BE2C (cell line): ENCODE data around the gene TCFL5.
A peak's percentile ranks its signal among the peaks of the same experiment; 100 is the strongest.

Experiments used
- DNase-seq: peaks from one replicate; pipeline ENCODE4 v3.0.0-alpha.2; 2020
- H3K27me3 ChIP-seq: fragments of 250-450 bp; sonication (Bioruptor Pico); 2 replicates; pipeline ENCODE4 v1.5.1; 2020; ENCODE audit warnings: mild to moderate bottlenecking
- H3K36me3 ChIP-seq: fragments of 250-450 bp; sonication (Bioruptor Pico); 2 replicates; pipeline ENCODE4 v1.5.1; 2020; ENCODE audit warnings: mild to moderate bottlenecking
- H3K4me1 ChIP-seq: fragments of 250-450 bp; sonication (Bioruptor Pico); 2 replicates; pipeline ENCODE4 v1.5.1; 2020
- H3K4me3 ChIP-seq: 2 replicates; pipeline ENCODE4 v1.5.1; 2011; ENCODE audit warnings: low read depth, low read length
- H3K9me3 ChIP-seq: fragments of 250-450 bp; sonication (Bioruptor Pico); 2 replicates; pipeline ENCODE4 v1.5.1; 2020
- TF ChIP-seq, protein P1 (sequence below): IDR thresholded peaks from 2 replicates; pipeline ENCODE4 v1.5.1; 2012; ENCODE audit warnings: mild to moderate bottlenecking, low read depth, low read length

The TCFL5 gene

DNA sequence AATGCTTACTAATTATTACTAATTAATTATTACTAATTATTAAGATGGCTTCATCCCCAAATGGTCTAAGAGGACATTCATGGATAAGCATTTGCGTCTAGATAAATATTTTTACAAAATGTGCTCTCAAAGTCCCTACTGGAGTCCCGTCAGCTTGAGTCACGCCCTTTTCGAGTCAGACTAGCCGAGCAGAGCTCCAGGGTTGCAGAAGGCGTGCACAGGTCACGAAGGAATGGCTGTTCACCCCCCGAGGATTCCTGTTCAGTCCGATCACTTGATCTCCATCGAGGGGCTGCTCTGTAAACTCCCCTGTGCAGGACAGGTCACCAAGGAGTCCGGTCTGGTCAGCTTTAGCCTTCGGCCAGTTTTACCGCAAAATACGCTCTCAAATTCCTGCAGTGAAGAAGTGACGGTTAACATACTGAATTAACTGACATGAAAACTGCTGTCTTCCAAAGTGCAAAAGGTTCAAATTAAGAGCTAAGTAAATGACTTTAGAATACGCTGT, 19.9 kb downstream of the TCFL5 start:
- no peaks in the 10 kb centered on the region; the same call in 1 of the 2 replicates for H3K9me3 ChIP-seq
- DNase-seq, result no peak

DNA sequence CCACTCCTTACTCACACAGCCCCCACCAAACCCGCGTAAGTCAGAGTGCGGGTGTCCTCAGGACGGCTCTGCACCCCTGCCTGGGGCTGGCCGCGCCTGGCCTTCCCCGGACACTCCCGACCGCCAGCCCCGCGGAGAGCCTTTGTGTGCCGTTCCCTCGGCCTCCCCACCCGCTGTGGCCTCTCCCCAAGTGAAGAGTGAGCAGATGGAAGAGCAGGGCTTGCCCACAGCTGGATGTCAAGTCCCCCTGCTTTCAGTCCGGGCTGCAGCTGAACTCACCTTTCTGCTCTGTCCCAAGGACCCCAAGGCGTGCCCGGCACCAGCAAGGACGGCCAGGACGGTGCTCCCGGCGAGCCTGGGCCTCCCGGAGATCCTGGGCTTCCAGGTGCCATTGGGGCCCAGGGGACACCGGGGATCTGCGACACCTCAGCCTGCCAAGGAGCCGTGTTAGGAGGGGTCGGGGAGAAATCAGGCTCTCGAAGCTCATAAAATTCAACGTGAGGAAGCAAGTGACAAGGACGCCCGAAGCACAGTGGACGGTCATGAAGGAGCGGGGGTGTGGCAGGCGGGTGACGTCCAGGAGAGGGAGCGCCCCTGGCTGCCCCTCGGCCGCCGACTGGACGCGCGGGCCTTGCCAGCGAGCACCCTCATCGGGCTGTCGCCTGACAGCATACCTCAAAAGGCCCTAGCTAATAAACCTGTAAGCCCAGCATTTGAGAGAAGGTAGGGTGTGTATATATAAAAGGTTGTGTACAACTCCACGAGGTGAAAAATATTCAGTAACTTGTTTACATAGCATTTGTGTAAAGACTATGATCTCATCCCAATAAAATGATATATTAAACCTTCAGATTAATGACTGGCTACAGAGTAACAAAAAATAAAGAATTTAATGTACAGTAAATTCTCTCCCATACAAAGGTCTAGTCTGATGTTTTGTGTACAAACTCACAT, 21.1 kb downstream of the TCFL5 start:
- Histone ChIP-seq H3K9me3 (no peaks in the 10 kb centered on the region; the same call in 1 of the 2 replicates), H3K4me3 (no peak overlapping the region), H3K36me3 (peaks cover 7% of the 10 kb centered on the region; the same call in 1 of the 2 replicates), H3K27me3 (no peaks in the 10 kb centered on the region), H3K4me1 (peaks cover 16% of the 10 kb centered on the region)
- DNase-seq, result no peak
- TF ChIP-seq, protein P1, sequence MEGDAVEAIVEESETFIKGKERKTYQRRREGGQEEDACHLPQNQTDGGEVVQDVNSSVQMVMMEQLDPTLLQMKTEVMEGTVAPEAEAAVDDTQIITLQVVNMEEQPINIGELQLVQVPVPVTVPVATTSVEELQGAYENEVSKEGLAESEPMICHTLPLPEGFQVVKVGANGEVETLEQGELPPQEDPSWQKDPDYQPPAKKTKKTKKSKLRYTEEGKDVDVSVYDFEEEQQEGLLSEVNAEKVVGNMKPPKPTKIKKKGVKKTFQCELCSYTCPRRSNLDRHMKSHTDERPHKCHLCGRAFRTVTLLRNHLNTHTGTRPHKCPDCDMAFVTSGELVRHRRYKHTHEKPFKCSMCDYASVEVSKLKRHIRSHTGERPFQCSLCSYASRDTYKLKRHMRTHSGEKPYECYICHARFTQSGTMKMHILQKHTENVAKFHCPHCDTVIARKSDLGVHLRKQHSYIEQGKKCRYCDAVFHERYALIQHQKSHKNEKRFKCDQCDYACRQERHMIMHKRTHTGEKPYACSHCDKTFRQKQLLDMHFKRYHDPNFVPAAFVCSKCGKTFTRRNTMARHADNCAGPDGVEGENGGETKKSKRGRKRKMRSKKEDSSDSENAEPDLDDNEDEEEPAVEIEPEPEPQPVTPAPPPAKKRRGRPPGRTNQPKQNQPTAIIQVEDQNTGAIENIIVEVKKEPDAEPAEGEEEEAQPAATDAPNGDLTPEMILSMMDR, result no peak

More for the DNA sequence above, 19.9 kb downstream of the TCFL5 start:
- no peak overlapping the region for H3K4me3 ChIP-seq
- peaks cover 11% of the 10 kb centered on the region for H3K4me1 ChIP-seq
- TF ChIP-seq, protein P1, result no peak
- H3K27me3 ChIP-seq, result no peaks in the 10 kb centered on the region
- H3K36me3 ChIP-seq, result peaks cover 11% of the 10 kb centered on the region; the same call in 1 of the 2 replicates

DNA sequence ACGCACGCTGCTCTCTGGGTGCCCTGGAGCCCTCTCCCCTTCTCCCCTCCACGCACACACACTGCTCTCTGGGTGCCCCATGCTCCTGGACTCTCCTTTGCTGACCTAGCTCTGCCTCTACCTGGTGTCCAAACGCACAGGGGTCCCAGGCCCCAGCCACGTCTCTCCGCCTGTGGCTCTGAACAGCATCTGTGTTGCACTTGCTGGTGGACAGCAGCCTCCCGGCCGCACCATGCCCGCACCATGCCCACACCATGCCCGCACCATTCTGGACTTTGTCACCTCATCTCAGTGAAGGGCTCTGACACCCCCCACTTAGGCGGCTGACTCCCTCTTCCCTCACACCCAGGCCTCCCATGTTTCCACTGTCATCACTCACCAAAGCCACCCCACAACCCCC, 21.8 kb downstream of the TCFL5 start:
- Histone ChIP-seq H3K27me3 (no peaks in the 10 kb centered on the region), H3K36me3 (no peaks in the 10 kb centered on the region), H3K4me1 (peaks cover 16% of the 10 kb centered on the region), H3K9me3 (no peaks in the 10 kb centered on the region; the same call in 1 of the 2 replicates), H3K4me3 (no peak overlapping the region)
- no peak for DNase-seq
- TF ChIP-seq, protein P1, result no peak

DNA sequence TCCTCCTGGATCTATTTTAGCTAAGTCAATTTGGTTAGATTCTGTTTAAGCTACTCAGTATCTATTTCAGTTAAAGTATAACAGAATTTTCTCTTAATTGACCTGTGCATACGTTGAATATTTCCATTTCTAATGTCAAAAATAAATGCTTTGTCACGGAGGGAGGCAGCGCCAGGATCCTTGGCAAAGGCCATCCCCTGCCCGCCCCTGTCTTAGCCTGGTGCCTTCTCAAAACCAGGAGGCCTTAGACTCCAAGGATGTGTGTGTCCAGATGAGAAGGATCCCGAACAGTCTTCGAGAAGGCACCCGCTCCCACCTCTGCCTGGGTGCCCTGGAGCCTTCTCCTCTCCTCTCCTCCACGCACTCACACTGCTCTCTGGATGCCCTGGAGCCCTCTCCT, 22.4 kb downstream of the TCFL5 start:
- Histone ChIP-seq H3K4me1 (peaks cover 16% of the 10 kb centered on the region), H3K9me3 (no peaks in the 10 kb centered on the region; the same call in 1 of the 2 replicates), H3K36me3 (no peaks in the 10 kb centered on the region), H3K4me3 (no peak overlapping the region), H3K27me3 (no peaks in the 10 kb centered on the region)
- TF ChIP-seq, protein P1, result no peak
- DNase-seq, result no peak

DNA sequence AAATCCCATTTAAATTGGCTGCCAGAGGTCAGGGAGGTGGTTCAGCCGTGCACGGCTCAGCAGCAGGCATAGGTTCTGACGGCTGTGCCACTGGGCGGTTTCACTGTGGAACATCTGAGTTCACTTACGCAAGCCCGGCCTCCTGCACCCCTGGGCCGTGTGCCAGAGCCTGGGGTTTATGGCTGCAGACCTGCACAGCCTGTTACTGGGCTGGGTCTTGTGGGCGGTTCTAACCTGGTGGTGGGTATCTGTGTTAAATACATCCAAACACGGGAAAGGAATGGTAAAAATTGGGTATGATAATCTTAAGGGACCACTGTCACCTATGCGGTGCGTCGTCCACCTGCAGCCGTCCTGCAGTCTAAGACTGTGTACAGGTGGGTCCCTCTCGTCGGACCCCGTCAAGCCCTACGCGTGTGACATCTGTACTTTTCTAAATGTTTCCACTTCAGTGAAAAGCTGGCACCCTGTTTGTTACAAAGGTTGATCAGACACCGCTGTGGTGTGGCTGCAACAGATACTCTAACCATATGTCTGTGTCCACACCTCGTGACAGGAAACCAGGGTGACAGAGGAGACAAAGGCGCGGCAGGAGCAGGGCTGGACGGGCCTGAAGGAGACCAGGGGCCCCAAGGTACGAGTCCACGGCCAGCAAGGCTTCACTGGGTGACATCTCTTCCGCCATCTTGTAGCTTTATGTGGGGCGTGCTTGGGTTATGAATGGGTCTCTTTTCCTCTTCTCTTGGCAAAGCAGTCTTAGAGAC, 23.3 kb downstream of the TCFL5 start:
- Histone ChIP-seq H3K36me3 (no peaks in the 10 kb centered on the region), H3K27me3 (no peaks in the 10 kb centered on the region), H3K4me1 (peaks cover 16% of the 10 kb centered on the region), H3K4me3 (no peak overlapping the region), H3K9me3 (no peaks in the 10 kb centered on the region; the same call in 1 of the 2 replicates)
- peak; percentile 86 for DNase-seq
- TF ChIP-seq, protein P1, result no peak
